ENCODE results near the gene TEAD1. TPM values are rescaled to one million over a fixed set of nuclear protein-coding genes. Genes with fewer than 3 reads are reported as not detected.

Gene TEAD1
- polyA plus RNA-seq, 1 donor (not counting 4 experiments of a cell fraction or from before 2014, with no cell fraction given): 32.7 TPM

GRCh38 chr11:12962306-12962705 is 288.1 kb downstream of the TEAD1 start:
- Histone ChIP-seq H3K27ac (ENCODE audit: control insufficient read depth, insufficient read depth, low read length) (no peak overlapping the region), H3K4me1 (ENCODE audit: control insufficient read depth, extremely low read depth, insufficient read depth, low read length) (peaks cover 5% of the 10 kb centered on the region), H4K20me1 (ENCODE audit: control insufficient read depth, extremely low read depth, insufficient read depth, low read length) (no peaks in the 10 kb centered on the region), H3K9me1 (ENCODE audit: control insufficient read depth, extremely low read depth, insufficient read depth, low read length) (no peaks in the 10 kb centered on the region), H3K9me3 (ENCODE audit: control insufficient read depth, low read depth, low read length) (no peaks in the 10 kb centered on the region), H3K27me3 (ENCODE audit: control insufficient read depth, extremely low read depth, insufficient read depth, low read length) (no peaks in the 10 kb centered on the region), H3K4me2 (ENCODE audit: control insufficient read depth, extremely low read depth, insufficient read depth, low read depth, low read length) (no peak overlapping the region), H3K9ac (ENCODE audit: control insufficient read depth, extremely low read depth, insufficient read depth, low read length) (no peak overlapping the region), H3K79me2 (ENCODE audit: control insufficient read depth, insufficient read depth, low read length) (no peaks in the 10 kb centered on the region), H3K36me3 (ENCODE audit: control insufficient read depth in 2 of 2, extremely low read depth in 1 of 2, insufficient read depth in 2 of 2, low read length in 2 of 2) (peaks cover 0 to 13% of the 10 kb centered on the region in 2 experiments), H3K4me3 (ENCODE audit: control insufficient read depth in 2 of 3, extremely low read depth in 1 of 3, insufficient read depth in 2 of 3, low read depth in 1 of 3, low read length in 3 of 3) (no peak overlapping the region), H2AFZ (ENCODE audit: control insufficient read depth, low read length) (no peak overlapping the region)
- dilution Hi-C loops (cut with MboI; ENCODE audit: extremely low pct_ligation_motif_present, low sequenced_read_pairs): no loop called here
- no peak for TF ChIP-seq EZH2 (IDR thresholded peaks at IDR 0.05; ENCODE audit: low read length)
- TF ChIP-seq CTCF (optimal IDR thresholded peaks at IDR 0.05 in 1 of 3, IDR thresholded peaks at IDR 0.05 in 1 of 3, conservative IDR thresholded peaks at IDR 0.05 in 1 of 3; ENCODE audit: extremely low read depth in 1 of 3, insufficient read depth in 2 of 3, low read length in 3 of 3): no peak
- no peak for FAIRE-seq
- DNase-seq (ENCODE audit: low read depth, low spot score): no peak

GRCh38 chr11:12963051-12963450 is 288.8 kb downstream of the TEAD1 start:
- no peak for TF ChIP-seq EZH2 (IDR thresholded peaks at IDR 0.05; ENCODE audit: low read length)
- no peak for TF ChIP-seq CTCF (optimal IDR thresholded peaks at IDR 0.05 in 1 of 3, IDR thresholded peaks at IDR 0.05 in 1 of 3, conservative IDR thresholded peaks at IDR 0.05 in 1 of 3; ENCODE audit: extremely low read depth in 1 of 3, insufficient read depth in 2 of 3, low read length in 3 of 3)
- dilution Hi-C loops (cut with MboI; ENCODE audit: extremely low pct_ligation_motif_present, low sequenced_read_pairs): no loop called here
- no peaks in the 10 kb centered on the region for H4K20me1 ChIP-seq (ENCODE audit: control insufficient read depth, extremely low read depth, insufficient read depth, low read length)
- H3K9ac ChIP-seq (ENCODE audit: control insufficient read depth, extremely low read depth, insufficient read depth, low read length): no peak overlapping the region
- H3K4me1 ChIP-seq (ENCODE audit: control insufficient read depth, extremely low read depth, insufficient read depth, low read length): peaks cover 12% of the 10 kb centered on the region
- H3K27ac ChIP-seq (ENCODE audit: control insufficient read depth, insufficient read depth, low read length): no peak overlapping the region
- FAIRE-seq: no peak
- H3K4me2 ChIP-seq (ENCODE audit: control insufficient read depth, extremely low read depth, insufficient read depth, low read depth, low read length): no peak overlapping the region
- H2AFZ ChIP-seq (ENCODE audit: control insufficient read depth, low read length): no peak overlapping the region
- no peak overlapping the region for H3K4me3 ChIP-seq (ENCODE audit: control insufficient read depth in 2 of 3, extremely low read depth in 1 of 3, insufficient read depth in 2 of 3, low read depth in 1 of 3, low read length in 3 of 3)
- H3K36me3 ChIP-seq (ENCODE audit: control insufficient read depth in 2 of 2, extremely low read depth in 1 of 2, insufficient read depth in 2 of 2, low read length in 2 of 2): peaks cover 0 to 13% of the 10 kb centered on the region in 2 experiments
- no peaks in the 10 kb centered on the region for H3K79me2 ChIP-seq (ENCODE audit: control insufficient read depth, insufficient read depth, low read length)
- no peaks in the 10 kb centered on the region for H3K9me3 ChIP-seq (ENCODE audit: control insufficient read depth, low read depth, low read length)
- no peaks in the 10 kb centered on the region for H3K9me1 ChIP-seq (ENCODE audit: control insufficient read depth, extremely low read depth, insufficient read depth, low read length)
- no peak for DNase-seq (ENCODE audit: low read depth, low spot score)
- H3K27me3 ChIP-seq (ENCODE audit: control insufficient read depth, extremely low read depth, insufficient read depth, low read length): no peaks in the 10 kb centered on the region
